ENCODE measurements around the gene OSGIN1.

Gene OSGIN1

DNA sequence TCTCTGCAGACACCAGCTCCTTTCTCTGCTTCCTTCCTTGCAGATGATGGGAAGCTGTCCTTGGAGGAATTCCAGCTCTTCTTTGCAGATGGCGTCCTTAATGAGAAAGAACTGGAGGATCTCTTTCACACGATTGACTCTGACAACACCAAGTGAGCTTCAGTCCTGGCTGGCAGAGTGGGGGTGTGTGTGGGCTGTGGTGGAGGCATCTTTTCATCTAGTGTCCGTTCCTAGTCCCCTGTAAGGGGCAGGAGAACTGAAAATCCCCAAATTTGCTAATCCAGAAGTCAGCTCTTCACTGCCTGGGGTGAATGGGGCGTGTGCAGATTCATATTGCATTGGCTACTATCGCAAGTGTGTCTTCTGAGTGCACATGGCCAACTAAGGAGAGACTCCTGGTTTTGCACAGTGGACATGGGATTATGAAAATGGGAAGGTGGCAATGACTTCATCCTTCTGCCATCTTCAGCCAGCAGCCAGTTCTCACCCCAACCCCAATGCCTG is 25.4 kb downstream of the OSGIN1 start:
- H3K4me1 Mint-ChIP-seq: no peaks in the 10 kb centered on the region
- no peak for ATAC-seq
- no peak overlapping the region for H3K4me3 Mint-ChIP-seq
- H3K27me3 Mint-ChIP-seq: peaks cover 16% of the 10 kb centered on the region
- H3K36me3 Mint-ChIP-seq: no peaks in the 10 kb centered on the region
- H3K27ac Mint-ChIP-seq: no peak overlapping the region
- peaks cover 15% of the 10 kb centered on the region for H3K9me3 Mint-ChIP-seq

DNA sequence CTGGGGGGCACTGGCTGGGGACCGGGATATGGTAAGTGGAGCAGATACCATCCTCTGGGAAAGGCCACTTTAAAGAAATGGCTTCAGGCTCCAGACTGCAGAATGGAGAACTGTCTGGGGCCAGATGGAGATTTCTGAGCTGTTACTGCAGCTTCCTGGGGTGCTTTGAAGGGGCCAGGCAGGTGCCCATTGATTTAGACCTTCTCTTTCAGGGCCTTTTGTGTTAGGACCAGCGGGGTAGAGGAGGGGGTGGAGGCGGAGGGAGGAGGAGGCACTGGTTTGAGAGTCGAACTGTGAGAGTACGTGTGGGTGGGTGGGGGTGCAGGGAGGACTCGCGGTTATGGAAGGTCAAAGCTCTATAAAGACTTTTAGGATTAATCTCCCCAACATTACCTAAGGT is 26.4 kb downstream of the OSGIN1 start:
- peaks cover 12% of the 10 kb centered on the region for H3K27me3 Mint-ChIP-seq
- no peak for ATAC-seq
- peaks cover 15% of the 10 kb centered on the region for H3K9me3 Mint-ChIP-seq
- H3K27ac Mint-ChIP-seq: no peak overlapping the region
- H3K4me1 Mint-ChIP-seq: no peaks in the 10 kb centered on the region
- H3K4me3 Mint-ChIP-seq: no peak overlapping the region
- H3K36me3 Mint-ChIP-seq: no peaks in the 10 kb centered on the region

DNA sequence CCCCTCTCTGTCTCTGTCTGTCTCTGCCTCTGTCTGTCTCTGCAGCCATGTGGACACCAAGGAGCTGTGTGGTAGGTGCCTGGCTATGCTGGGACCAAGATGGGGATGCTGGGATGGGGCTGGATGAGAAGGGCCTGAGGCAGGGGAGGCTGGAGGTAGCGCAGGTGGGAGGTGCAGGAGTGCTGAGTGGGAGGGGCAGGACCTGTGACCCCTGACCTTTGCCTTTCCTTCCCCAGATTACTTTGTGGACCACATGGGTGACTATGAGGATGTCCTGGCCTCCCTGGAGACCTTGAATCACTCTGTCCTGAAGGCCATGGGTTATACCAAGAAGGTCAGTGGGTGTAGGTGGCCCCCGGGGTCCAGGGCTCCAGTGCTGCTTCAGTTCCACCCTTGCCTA is 27.8 kb downstream of the OSGIN1 start:
- Mint-ChIP-seq H3K9me3 (peaks cover 12% of the 10 kb centered on the region), H3K36me3 (no peaks in the 10 kb centered on the region), H3K27ac (no peak overlapping the region), H3K27me3 (no peaks in the 10 kb centered on the region), H3K4me1 (no peaks in the 10 kb centered on the region), H3K4me3 (no peak overlapping the region)
- ATAC-seq: no peak

DNA sequence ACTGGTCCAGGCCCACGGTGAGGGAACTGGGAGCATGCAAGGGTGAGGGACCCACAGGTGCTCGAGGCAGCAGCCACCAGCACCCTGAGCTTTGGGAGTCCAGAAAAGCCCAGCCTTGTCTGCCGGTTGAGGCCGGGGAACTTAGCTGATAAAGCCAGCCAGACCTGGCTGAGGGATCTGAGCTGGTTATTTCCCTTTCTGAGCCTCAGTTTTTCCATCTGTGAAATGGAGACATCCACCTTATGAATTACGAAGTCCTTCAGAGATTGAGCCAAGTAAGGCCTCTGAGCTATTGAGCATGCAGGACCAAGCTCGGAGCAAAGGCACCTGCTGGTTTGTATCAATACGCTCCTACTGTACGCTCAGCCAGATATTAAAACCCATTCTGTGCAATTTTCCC is 28.8 kb downstream of the OSGIN1 start:
- Mint-ChIP-seq H3K27me3 (no peaks in the 10 kb centered on the region), H3K27ac (no peak overlapping the region), H3K36me3 (no peaks in the 10 kb centered on the region), H3K4me3 (no peak overlapping the region), H3K4me1 (no peaks in the 10 kb centered on the region), H3K9me3 (peaks cover 12% of the 10 kb centered on the region)
- no peak for ATAC-seq

DNA sequence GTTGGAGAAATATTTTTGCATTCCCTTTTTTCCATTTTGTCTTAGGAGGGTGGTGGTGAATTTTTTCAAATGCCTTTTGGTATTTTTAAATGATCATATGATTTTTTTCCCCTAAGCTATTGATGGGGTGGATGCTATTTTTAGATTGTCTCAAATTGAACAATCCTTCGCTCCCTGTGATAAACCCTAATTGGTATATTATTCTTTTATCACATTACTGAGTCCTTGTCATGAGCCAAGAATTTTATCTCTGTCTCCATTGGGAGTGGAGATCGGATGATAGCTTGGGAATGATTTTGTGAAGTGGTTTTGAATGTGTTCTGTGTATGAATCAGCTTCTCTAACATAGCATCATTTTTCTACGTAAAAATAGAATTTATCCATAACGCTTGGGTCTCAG is 30.5 kb downstream of the OSGIN1 start:
- Mint-ChIP-seq H3K4me3 (no peak overlapping the region), H3K27me3 (no peaks in the 10 kb centered on the region), H3K9me3 (peaks cover 8% of the 10 kb centered on the region), H3K27ac (no peak overlapping the region), H3K36me3 (no peaks in the 10 kb centered on the region), H3K4me1 (no peaks in the 10 kb centered on the region)
- ATAC-seq: no peak

DNA sequence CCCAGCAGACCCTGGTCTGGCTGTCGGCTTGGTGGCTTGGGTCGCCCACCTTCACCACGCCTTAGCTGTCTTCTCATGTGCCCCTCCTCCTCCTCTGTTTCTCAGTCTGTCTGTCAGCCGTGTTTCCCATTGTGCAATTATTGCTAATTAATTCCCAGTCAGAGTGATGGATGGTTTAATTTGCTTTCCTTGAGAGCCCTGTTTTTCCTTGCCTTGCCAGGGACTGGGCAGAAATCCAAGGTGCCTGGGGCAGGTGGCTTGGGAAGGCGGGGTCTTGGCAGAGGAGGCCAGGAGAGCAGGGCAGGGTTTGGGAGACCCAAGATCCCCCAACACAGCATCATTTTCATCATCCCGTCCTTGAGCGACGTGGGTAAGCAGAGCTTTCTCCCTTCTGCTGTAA is 36.3 kb downstream of the OSGIN1 start:
- Mint-ChIP-seq H3K9me3 (peaks cover 4% of the 10 kb centered on the region), H3K27ac (no peak overlapping the region), H3K36me3 (no peaks in the 10 kb centered on the region), H3K4me3 (no peak overlapping the region), H3K27me3 (peaks cover 50% of the 10 kb centered on the region), H3K4me1 (no peaks in the 10 kb centered on the region)
- no peak for ATAC-seq

DNA sequence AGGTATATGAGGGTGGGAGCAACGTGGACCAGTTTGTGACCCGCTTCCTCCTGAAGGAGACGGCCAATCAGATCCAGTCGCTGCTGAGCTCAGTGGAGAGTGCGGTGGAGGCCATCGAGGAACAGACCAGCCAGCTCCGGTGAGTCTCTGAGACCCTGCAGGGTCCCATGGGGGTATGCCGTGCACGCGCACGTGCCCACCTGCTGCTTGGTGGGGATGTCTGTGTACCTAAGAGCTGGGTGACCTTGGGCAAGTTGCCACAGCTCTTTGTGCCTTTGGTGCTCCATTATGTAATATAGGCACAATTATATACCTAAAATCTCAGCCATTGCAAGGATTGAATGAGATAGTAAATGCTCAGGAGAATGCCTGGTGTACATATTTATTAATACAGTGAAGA is 37.5 kb downstream of the OSGIN1 start:
- ATAC-seq: no peak
- Mint-ChIP-seq H3K27me3 (peaks cover 62% of the 10 kb centered on the region), H3K4me1 (no peaks in the 10 kb centered on the region), H3K4me3 (no peak overlapping the region), H3K27ac (no peak overlapping the region), H3K9me3 (peaks cover 4% of the 10 kb centered on the region), H3K36me3 (no peaks in the 10 kb centered on the region)

DNA sequence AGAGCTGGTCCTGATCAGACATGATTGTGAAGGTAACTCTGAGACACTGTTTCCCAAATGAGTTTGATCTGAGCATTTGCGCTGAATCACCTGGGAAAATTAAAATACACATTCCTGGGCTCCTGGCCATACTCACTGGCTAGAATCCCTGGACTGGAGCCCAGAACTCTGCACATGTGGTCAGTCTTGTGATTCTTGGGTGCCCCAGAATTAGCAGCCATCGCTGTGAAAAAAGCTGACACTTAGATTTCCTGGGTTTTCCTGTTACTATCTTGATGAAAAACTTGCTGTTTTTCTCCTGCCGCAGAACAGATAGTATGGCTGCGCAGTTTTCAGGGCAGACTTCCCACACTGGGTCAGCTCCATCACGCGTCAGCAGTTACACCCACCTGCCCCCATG is 39.6 kb downstream of the OSGIN1 start:
- Mint-ChIP-seq H3K27ac (no peak overlapping the region), H3K36me3 (no peaks in the 10 kb centered on the region), H3K27me3 (peaks cover 83% of the 10 kb centered on the region), H3K4me3 (no peak overlapping the region), H3K4me1 (no peaks in the 10 kb centered on the region), H3K9me3 (peaks cover 4% of the 10 kb centered on the region)
- no peak for ATAC-seq

DNA sequence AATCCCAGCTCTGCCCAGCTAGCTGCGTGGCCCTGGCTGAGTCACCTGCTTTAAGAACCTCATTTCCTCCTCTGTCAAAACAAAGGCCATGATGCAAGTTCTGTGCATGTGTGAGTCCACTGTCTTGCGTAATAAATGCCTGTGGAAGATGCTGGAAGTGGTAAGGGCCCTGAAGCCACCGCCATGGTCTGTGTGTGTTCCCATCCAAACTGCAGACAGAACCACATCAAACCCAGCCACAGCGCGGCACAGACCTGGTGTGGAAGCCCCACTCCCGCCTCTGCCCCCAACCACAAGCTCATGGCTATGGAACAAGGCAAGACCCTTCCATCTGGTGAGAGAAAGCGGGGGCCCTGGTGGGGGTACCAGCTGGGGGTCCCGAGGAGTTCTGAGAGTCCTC is 41.0 kb downstream of the OSGIN1 start:
- no peaks in the 10 kb centered on the region for H3K4me1 Mint-ChIP-seq
- no peak overlapping the region for H3K27ac Mint-ChIP-seq
- H3K27me3 Mint-ChIP-seq: peaks cover 97% of the 10 kb centered on the region
- H3K9me3 Mint-ChIP-seq: peaks cover 4% of the 10 kb centered on the region
- no peak for ATAC-seq
- no peaks in the 10 kb centered on the region for H3K36me3 Mint-ChIP-seq
- H3K4me3 Mint-ChIP-seq: no peak overlapping the region

DNA sequence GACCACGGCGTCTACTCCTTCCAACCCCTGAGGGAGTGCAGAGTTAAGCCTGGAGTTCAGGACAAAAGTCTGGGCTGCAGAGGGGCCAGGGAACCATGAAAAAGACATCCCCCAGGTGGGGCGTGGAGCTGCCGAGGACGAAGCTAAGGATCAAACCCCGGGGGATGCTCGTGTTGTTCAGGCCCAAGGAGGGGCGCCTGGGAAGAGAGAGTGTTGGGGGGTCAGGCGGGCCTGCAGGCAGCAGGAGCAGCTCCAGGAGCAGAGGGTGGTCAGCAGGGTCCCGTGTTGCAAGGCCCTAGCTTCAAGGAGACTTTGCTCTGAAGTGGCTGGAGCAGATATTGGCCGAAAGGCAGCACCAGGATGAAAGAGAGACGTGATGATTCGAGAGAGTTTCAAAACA is 41.7 kb downstream of the OSGIN1 start:
- Mint-ChIP-seq H3K4me3 (no peak overlapping the region), H3K27me3 (peaks cover 99% of the 10 kb centered on the region)
- ATAC-seq: no peak

DNA sequence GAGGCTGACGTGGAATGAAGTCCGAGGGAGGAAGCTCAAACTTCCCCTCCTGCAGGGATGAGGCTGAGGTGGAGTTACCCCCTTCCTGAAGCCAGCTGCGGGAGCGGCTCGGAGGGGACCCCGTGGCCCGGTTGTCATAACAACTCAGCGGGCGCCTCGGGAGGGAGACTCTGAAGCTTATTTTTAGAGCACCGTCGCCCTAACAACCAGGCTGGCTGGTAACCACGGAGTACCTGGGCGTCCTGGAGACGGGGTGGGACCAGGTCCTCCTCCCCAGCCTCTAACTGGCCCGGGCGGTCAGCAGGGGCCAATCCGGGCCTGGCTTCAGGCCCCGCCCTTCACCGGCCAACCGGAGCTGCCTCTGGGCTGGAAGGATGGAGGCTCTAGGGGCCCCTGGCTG is 42.7 kb downstream of the OSGIN1 start:
- ATAC-seq: peak; percentile 4
- H3K4me1 Mint-ChIP-seq: no peaks in the 10 kb centered on the region
- peaks cover 4% of the 10 kb centered on the region for H3K9me3 Mint-ChIP-seq
- H3K4me3 Mint-ChIP-seq: no peak overlapping the region
- no peaks in the 10 kb centered on the region for H3K36me3 Mint-ChIP-seq
- peaks cover 91% of the 10 kb centered on the region for H3K27me3 Mint-ChIP-seq
- no peak overlapping the region for H3K27ac Mint-ChIP-seq

More for the DNA sequence above, 41.7 kb downstream of the OSGIN1 start:
- Mint-ChIP-seq H3K36me3 (no peaks in the 10 kb centered on the region), H3K4me1 (no peaks in the 10 kb centered on the region), H3K9me3 (peaks cover 4% of the 10 kb centered on the region), H3K27ac (no peak overlapping the region)

DNA sequence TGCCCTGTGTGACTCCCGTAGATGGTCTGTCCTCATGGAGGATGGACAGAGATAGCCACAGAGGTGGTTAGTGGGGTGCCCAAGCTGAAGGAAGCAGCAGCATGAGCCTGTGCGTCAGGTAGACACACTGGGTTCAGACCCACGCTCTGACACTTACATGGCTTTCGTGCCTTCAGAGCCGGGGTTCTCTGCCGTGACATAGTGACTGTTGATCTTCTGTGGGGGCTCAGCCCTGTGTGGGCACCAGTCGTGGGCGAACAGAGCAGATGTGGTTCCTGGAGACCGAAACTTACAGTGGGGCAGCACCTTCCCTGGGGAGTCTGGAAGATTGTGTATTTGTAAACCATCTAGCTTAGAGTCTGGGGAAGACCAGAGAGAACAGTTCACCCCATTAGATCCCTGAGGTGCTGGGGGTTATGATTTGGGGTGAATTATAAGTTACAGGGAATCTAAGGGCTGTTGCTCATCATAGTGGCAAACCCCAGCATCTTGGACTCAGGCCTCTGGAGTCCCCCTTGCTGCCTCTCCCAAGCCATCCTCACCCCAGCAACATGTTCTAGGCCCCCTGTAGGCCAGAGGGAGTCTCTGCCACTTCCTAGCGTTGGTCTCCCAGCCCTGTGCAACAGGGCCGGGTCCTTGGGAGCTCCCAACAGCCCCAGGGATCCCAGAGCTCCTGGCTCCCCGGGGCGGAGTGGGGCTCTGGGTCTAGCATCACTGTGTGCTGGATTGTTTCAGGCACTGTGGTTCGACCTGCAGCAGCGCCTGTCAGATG is 43.6 kb downstream of the OSGIN1 start:
- no peak overlapping the region for H3K4me3 Mint-ChIP-seq
- no peaks in the 10 kb centered on the region for H3K36me3 Mint-ChIP-seq
- peaks cover 82% of the 10 kb centered on the region for H3K27me3 Mint-ChIP-seq
- no peak for ATAC-seq
- peaks cover 4% of the 10 kb centered on the region for H3K9me3 Mint-ChIP-seq
- H3K27ac Mint-ChIP-seq: no peak overlapping the region
- H3K4me1 Mint-ChIP-seq: no peaks in the 10 kb centered on the region

DNA sequence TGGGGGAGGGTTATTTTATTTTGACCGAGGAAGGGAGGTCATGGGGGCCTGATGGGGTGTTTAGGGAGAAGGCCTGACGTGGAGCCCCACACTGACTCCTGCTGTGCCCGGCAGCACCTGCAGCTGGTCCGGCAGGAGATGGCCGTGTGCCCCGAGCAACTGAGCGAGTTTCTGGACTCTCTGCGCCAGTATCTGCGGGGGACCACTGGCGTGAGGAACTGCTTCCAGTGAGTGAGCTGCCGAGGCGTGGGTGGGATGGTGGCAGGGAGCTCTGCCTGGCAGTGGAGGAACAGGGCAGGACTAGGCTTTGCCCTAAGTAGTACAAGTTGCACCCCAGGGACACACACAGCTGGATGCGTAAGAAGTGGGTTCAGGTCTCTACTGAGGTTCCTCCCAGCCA is 45.1 kb downstream of the OSGIN1 start:
- H3K9me3 Mint-ChIP-seq: no peaks in the 10 kb centered on the region
- no peak overlapping the region for H3K4me3 Mint-ChIP-seq
- H3K36me3 Mint-ChIP-seq: no peaks in the 10 kb centered on the region
- ATAC-seq: no peak
- H3K4me1 Mint-ChIP-seq: no peaks in the 10 kb centered on the region
- no peak overlapping the region for H3K27ac Mint-ChIP-seq
- peaks cover 82% of the 10 kb centered on the region for H3K27me3 Mint-ChIP-seq

DNA sequence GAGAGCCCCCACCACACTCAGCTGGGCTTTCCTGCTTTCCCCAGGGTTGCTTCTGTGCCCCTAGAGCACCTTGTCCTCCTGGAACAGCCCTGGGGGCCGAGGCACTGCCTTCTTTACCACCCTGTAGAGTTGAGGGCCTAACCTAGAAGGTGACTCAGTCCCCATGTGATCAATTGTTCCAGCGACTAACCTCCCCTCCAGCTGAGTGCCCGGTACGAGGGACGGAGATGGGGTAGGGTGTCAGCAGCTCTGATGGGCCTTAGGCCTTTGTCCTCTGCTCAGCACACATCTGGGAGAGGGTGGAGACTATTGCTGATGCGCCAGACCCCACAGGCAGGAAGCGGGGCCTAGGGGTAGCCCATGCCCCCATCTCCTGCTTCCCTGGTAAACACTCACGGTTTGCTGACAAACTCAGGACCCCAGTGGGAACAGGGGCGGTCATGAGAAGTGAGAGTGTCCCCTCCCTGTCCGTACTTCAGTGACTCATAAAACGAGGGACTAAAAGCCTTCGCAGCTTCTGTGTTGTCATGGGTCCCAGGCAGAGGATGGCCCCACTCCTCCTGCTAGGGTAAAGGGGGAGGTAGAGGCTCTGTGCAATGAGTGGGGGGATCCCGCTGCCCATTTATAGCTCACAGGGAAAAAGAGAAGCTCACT is 48.1 kb downstream of the OSGIN1 start:
- ATAC-seq: no peak
- no peaks in the 10 kb centered on the region for H3K4me1 Mint-ChIP-seq
- peaks cover 51% of the 10 kb centered on the region for H3K27me3 Mint-ChIP-seq
- H3K4me3 Mint-ChIP-seq: no peak overlapping the region
- H3K27ac Mint-ChIP-seq: no peak overlapping the region
- no peaks in the 10 kb centered on the region for H3K36me3 Mint-ChIP-seq
- H3K9me3 Mint-ChIP-seq: no peaks in the 10 kb centered on the region

DNA sequence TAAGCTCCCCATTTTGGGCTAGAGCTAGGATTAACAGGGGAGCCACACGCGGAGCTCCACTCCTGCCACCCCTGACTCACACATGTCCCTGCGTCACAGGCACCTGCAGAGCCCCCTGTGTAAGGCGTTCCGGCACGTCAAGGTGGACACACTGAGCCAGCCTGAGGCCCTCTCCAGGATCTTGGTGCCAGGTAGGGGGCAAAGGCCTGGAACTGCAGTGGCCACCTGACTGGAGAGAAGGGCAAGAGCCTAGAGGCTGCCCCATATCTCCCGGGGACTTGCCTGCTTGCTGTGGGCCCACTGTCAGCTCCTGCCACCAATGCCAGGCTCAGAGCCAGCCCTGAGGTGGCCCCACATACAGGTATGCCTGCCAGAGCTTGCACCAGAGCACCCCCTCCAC is 48.7 kb downstream of the OSGIN1 start:
- Mint-ChIP-seq H3K4me3 (no peak overlapping the region), H3K36me3 (no peaks in the 10 kb centered on the region), H3K4me1 (no peaks in the 10 kb centered on the region), H3K9me3 (no peaks in the 10 kb centered on the region), H3K27ac (no peak overlapping the region), H3K27me3 (peaks cover 45% of the 10 kb centered on the region)
- no peak for ATAC-seq

DNA sequence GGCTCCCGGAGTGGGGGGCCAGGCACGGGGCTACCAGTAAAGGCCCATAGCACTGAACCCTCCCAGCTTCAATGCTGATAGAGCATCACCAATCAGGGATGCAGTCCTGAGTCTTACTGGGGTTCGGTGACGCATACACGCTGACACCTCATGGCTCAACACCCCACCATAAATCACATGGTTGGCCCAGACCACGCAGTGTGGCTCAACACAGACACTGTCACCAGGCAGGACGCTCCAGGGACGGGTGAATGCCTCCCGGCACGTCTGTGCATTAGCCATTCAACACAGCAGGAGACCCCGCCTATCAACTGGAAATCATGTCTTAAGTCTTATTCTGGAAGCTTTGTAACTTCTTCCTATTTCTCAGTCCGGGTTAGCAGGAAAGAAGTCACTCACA is 50.0 kb downstream of the OSGIN1 start:
- no peak overlapping the region for H3K27ac Mint-ChIP-seq
- no peaks in the 10 kb centered on the region for H3K9me3 Mint-ChIP-seq
- no peaks in the 10 kb centered on the region for H3K4me1 Mint-ChIP-seq
- no peaks in the 10 kb centered on the region for H3K36me3 Mint-ChIP-seq
- no peak overlapping the region for H3K4me3 Mint-ChIP-seq
- ATAC-seq: no peak
- peaks cover 32% of the 10 kb centered on the region for H3K27me3 Mint-ChIP-seq
